Measurements from ENCODE around the gene SLC66A2. TPM values are rescaled to one million over a fixed set of nuclear protein-coding genes. Genes with fewer than 3 reads are reported as not detected.

Gene SLC66A2
- total RNA-seq, 3 donors from 2014 or later (not counting 1 experiment from before 2014, with no cell fraction given) = 51.2 to 62.4 (median 54.1) TPM

GRCh38 chr18:79954791-79955190 is 3.3 kb upstream of the SLC66A2 start:
- Histone ChIP-seq H3K9me3 (ENCODE audit: control insufficient read depth, insufficient read depth, low read length) (no peaks in the 10 kb centered on the region), H3K4me3 (ENCODE audit: low read length) (no peak overlapping the region), H3K36me3 (ENCODE audit: control insufficient read depth, insufficient read depth, low read length) (no peaks in the 10 kb centered on the region), H3K27me3 (ENCODE audit: control insufficient read depth, insufficient read depth, low read length) (no peaks in the 10 kb centered on the region), H3K4me1 (ENCODE audit: control insufficient read depth, insufficient read depth, low read length) (peaks cover 19% of the 10 kb centered on the region), H3K27ac (ENCODE audit: low read length) (no peak overlapping the region)
- intact Hi-C loops (cut with micrococcal nuclease) = loop anchor here (5.0 kb wide), 2 partner anchors 33 to 78 kb away; partner anchors contain the start of genes RBFA and TXNL4A
- ATAC-seq = no peak
- 79% methylated on average over 5 of the region's 5 CpGs for WGBS (ENCODE audit: insufficient coverage)
- H3K27ac Mint-ChIP-seq = no peak overlapping the region
- H3K9me3 Mint-ChIP-seq = no peaks in the 10 kb centered on the region
- no peak for DNase-seq
- H3K27me3 Mint-ChIP-seq (ENCODE audit: low read depth in 2 of 2) = no peaks in the 10 kb centered on the region
- H3K4me1 Mint-ChIP-seq = peaks cover 9% of the 10 kb centered on the region in 2 donors
- no peak overlapping the region for H3K4me3 Mint-ChIP-seq
- no peak for TF ChIP-seq CTCF (IDR thresholded peaks at IDR 0.05)
- no peaks in the 10 kb centered on the region for H3K36me3 Mint-ChIP-seq

GRCh38 chr18:79953971-79954651 is 2.7 kb upstream of the SLC66A2 start:
- no peak for TF ChIP-seq CTCF (IDR thresholded peaks at IDR 0.05)
- H3K4me1 ChIP-seq (ENCODE audit: control insufficient read depth, insufficient read depth, low read length) = peaks cover 24% of the 10 kb centered on the region
- WGBS (ENCODE audit: insufficient coverage) = 80% methylated on average over 10 of the region's 10 CpGs
- intact Hi-C loops (cut with micrococcal nuclease) = loop anchor here (5.0 kb wide), 2 partner anchors 33 to 78 kb away; partner anchors contain the start of genes RBFA and TXNL4A
- no peak for ATAC-seq
- H3K36me3 ChIP-seq (ENCODE audit: control insufficient read depth, insufficient read depth, low read length) = no peaks in the 10 kb centered on the region
- Mint-ChIP-seq H3K36me3 (no peaks in the 10 kb centered on the region), H3K27me3 (ENCODE audit: low read depth in 2 of 2) (no peaks in the 10 kb centered on the region), H3K4me1 (peaks cover 14 to 15% of the 10 kb centered on the region in 2 donors), H3K4me3 (no peak overlapping the region), H3K27ac (no peak overlapping the region), H3K9me3 (no peaks in the 10 kb centered on the region)
- no peak overlapping the region for H3K27ac ChIP-seq (ENCODE audit: low read length)
- H3K4me3 ChIP-seq (ENCODE audit: low read length) = no peak overlapping the region
- DNase-seq = no peak
- no peaks in the 10 kb centered on the region for H3K27me3 ChIP-seq (ENCODE audit: control insufficient read depth, insufficient read depth, low read length)
- no peaks in the 10 kb centered on the region for H3K9me3 ChIP-seq (ENCODE audit: control insufficient read depth, insufficient read depth, low read length)

GRCh38 chr18:79952996-79953559 is 1.6 kb upstream of the SLC66A2 start:
- ATAC-seq = no peak
- TF ChIP-seq CTCF (IDR thresholded peaks at IDR 0.05) = no peak
- 95% methylated on average over 24 of the region's 24 CpGs for WGBS (ENCODE audit: insufficient coverage)

More at GRCh38 chr18:79952996-79953559, 1.6 kb upstream of the SLC66A2 start:
- H3K36me3 ChIP-seq (ENCODE audit: control insufficient read depth, insufficient read depth, low read length) = peaks cover 2% of the 10 kb centered on the region
- Mint-ChIP-seq H3K9me3 (no peaks in the 10 kb centered on the region), H3K4me3 (peak overlapping the region; percentile 52), H3K27me3 (ENCODE audit: low read depth in 2 of 2) (no peaks in the 10 kb centered on the region), H3K4me1 (peaks cover 21 to 22% of the 10 kb centered on the region in 2 donors), H3K27ac (peak overlapping the region in 1 of 2 donors; percentile 13), H3K36me3 (no peaks in the 10 kb centered on the region)
- intact Hi-C loops (cut with micrococcal nuclease) = loop anchor here (5.0 kb wide), 2 partner anchors 34 to 79 kb away; partner anchors contain the start of genes RBFA and TXNL4A
- peaks cover 29% of the 10 kb centered on the region for H3K4me1 ChIP-seq (ENCODE audit: control insufficient read depth, insufficient read depth, low read length)
- no peak overlapping the region for H3K4me3 ChIP-seq (ENCODE audit: low read length)
- DNase-seq = no peak
- H3K27ac ChIP-seq (ENCODE audit: low read length) = no peak overlapping the region
- no peaks in the 10 kb centered on the region for H3K27me3 ChIP-seq (ENCODE audit: control insufficient read depth, insufficient read depth, low read length)
- H3K9me3 ChIP-seq (ENCODE audit: control insufficient read depth, insufficient read depth, low read length) = no peaks in the 10 kb centered on the region
